Stimulated activated CD4-positive, alpha-beta T cell treated with anti-CD3 and anti-CD28 coated beads, TNF-alpha, amount 100 ng/mL, for 48 hours (primary cell): Measurements from ENCODE around the gene RGSL1.

ENCODE experiments used
- DNase-seq, 3 donors: peaks; one replicate each; pipeline ENCODE4 v3.0.0-alpha.2; 2020; ENCODE audit warnings: low read depth in 3 of 3

The RGSL1 gene

DNA sequence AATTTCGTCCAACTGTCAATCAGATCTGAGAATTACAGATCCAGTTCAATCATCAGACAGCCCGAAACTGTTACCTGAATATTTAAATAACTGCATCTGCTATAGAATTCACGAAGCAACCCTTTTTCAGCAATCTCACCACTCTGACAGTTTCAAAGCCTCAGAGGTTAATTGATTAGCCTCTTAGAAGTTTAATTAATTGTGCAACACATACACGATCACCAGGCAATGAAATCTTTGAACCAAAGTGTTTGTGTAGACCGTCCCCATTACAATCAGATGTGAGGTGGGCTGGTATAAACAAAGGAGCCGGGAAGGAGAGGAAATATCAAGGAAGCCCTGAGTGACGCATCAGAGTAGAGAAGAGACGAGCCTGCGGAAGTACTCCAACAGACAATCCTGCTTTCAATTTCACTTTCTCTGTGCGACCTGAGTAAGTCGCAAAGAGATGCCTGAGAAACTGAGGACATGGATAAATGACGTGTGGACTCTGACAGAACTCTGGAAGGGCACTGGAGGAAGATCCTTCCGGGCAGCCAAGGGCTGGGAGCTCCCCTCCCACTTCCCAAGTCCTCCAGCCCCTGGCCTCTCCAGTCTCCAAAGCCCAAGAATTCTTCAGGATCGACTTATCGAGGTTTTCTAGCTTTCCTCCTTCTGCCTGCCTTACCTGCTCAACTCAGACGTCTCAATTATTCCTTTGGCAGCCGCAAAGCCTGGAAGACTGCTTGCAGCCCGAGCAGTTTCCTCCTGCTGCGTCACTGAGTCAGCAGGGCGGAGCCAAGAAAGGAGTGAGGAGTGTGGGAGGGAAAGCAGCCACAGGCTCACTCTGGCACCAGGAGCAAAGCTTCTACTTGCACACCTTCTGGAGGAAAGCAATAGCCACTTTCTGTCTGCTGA, 138.8 kb downstream of the RGSL1 start, which contains the start of gene RNASEL:
Gene RNASEL (minus strand): TSS at position 757 of the 897 bp plus-strand sequence. CDS start 2,450 bp downstream, outside the sequence.
- no peak for DNase-seq

DNA sequence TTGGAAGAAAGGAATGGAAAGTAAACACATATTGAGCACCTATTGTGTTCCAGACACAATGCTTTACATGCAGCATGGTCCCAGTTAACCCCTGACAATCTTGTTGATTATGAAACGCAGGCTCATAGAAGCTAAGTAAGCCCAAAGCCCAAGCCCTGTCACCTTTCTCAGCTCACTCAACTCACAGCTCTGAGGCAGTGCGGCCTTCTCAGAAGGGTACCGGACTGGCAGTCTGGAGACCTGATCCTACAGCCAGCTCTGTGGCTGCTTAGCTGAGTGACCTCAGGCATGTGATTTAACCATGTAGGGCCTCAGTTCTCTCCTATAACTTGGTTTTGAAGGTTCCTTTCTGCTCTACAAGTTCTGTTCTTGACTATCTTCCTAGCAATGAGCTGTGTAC, 139.6 kb downstream of the RGSL1 start:
- DNase-seq = no peak

DNA sequence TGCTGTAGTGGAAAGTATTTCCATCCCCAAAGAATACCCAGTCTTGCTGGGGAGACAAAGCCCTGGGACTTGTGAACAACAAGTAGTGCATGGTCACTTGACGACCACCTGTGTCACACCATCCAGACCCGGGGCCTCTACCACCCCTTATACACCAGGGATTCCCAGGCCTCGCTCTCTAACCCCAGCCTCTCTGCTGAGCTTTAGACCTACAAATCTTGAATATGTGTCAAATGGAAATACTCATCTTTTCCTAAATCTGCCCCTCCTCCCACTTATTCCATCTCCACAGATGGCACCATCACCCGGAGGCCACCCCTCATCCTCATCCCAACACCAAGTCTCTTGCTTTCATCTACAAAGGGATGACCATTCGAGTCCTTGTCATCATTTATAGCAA, 140.0 kb downstream of the RGSL1 start:
- DNase-seq = no peak

DNA sequence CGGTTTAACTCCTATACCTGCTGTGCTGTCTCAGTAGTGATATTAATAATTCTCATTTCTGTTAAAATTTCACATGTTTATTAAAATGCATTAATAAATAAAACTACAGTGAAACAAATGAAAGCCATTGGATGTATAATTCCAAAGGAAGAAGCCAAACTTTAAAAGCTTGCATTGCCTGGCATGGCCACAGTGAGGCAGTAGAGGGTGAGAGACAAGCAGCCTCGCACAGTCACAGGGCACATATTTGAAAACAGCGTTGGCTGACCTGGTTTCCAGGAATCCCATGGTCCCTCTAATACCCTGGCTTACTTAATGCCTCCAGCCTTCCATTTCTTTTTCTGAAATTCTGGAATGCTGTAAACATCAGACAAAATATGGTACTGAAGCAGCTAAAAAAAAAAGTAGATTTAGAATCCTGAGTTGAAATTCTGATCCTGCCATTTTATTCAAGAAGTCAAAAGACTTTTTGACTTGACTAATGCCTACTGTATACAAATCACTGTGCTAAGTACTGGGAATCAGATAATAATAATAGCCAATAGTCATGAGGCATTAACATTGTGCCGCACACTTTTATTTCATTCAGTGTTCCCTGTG, 145.8 kb downstream of the RGSL1 start:
- DNase-seq = peak in 2 of 3 donors; percentile 52 to 58

DNA sequence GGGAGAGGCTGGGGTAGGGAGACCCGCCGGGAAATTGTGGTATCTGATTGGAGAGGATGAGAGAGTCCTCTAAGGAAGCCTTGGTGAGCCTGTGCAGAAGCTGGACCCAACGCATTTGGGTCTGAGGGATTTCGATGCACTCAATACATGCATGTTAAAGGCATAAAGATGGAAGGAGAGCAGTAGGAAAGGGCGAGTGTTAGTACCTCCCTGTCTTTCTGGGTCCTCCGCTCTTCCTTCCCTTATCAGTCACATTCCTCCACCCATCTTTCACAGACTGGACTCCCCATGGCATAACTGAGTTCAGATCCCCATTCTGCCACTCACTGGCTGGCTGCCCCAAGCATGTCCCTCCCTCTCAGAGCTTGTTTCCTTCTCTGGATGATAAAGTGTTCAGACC, 147.0 kb downstream of the RGSL1 start:
- DNase-seq = no peak

DNA sequence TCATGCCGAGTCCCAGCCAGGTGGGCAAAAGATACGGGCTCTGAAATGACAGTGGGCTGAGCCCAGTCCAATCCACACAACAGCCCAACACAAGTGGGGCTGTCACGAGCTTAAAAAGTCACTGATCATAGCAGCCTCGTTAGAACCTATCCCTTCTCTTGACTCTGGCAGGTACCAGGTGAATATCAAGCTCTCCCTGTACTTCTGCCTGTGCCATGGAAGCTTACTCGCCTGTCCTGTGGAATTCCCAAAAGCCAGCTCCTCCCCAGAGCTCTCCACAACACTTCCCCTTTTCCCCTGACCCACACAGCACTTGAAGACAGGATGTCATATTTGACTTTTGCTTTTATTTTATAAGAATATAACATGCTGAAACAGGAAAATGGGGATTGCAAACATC, 148.3 kb downstream of the RGSL1 start:
- DNase-seq = no peak

DNA sequence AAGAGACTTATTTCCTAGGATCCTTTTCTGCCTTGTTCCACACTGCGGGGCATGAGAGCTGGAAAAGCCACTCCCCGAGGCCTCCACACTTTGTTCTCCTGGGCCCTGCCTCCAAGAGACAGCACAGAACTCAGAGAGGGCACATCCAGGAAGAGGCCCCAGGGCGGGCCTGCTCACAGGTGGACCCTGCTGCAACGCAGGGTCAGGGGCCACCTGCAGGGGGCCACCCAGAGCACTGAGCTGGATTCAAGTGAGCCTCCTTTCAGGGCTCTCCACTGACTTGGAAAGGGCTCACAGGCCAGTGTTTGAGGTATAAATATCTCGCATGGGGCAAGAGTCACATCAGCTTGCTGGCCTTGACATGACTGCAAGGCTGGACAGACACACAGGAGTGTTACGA, 149.4 kb downstream of the RGSL1 start:
- DNase-seq = no peak

DNA sequence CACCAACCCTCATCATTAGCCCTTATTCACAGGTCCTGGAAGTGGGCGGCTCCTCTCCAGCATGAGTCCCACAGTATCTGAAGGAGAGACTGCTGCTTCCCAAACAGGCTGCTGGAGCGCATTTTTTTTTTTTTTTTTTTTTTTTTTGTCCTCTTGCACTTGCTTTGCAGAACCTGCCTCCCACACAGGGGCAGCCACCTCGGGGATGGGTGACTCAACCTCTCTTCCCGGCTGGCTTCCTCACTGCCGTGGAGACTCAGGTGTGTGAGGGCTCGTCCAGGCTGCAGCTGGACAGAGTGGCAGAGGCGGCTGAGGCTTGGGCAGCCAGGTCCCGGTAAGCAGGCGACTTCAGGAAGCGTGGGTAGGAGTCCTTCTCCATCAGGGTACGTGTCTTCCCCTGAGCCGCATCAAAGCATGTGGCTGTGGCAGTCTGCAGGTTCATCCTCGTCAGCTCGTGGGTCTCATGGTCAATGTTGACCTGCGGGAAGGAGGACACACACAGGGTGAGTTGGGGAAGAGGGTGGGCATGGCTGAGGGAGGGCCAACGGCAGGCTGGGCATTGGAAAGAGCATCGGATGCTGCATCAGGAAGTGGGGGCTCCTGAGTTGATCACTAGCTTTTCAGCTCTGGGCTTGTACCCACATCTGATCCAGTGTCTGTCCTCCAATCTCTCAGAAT, 150.2 kb downstream of the RGSL1 start:
- no peak for DNase-seq

DNA sequence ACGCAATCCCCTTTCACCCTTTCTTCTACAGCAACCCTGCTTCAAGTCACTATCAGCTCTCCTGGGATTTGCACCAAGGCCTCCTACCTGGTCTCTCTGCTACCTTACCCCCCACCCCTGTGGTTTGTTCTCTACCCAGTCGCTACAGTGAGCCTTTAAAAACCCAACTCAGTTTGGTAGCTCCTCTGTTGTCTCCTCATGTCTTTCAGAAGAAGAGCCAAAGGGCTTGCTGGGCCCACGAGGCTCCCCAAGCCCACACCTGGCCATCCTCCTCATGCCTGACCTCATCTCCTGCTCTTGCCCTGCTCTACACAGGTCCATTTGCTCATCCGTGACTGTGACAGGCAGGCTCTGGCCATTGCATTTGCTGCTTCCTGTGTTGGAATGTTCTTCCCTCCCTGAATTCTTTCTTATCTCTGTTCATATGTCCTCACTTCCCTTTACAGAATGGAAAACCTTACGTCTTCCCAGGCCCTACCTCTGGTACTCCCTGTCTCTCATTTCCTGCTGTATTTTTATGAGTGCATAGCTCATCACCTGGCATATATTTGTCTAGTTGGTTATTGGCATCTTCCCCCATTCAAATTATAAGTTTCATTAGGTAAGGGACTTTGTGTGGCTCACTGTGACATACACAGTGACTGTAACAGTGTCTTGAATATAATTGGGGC, 150.9 kb downstream of the RGSL1 start:
- DNase-seq = no peak

DNA sequence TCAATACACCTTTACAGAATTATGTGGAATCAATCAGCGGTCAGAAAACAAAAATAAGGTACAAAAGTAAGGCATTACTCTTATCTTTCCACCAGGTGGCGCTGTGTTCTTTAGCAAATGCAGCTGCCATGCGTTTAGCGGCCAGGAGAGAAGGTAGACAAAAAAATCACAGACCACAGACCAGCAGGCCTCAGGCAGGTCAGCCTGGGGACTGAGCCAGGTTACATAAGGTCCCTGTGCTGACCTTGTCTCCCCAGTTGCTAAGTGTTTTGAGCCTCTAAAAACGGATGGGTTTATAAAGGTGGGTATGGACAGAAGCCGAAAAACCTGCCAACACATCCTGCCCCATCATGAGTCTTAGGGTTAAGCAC, 151.5 kb downstream of the RGSL1 start:
- DNase-seq = peak in 2 of 3 donors; percentile 41 to 76

DNA sequence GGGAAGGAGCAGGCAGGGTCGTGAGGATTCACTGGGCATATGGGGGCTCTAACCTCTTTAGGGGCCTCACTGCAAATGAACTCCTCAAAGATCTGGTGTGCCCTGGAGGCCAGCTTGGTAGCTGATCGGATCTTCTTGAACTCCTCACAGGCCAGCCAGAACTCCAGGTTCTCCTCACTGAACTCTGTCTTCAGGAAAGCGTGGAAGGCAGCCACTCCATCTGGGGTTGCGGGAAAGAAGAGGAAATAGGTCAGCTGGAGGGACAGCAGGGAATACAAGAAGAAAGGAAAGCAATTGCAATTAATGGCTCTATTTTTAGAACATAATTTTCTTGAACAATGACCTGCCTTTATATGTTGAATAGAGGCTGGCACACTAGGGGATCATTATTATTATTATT, 152.0 kb downstream of the RGSL1 start:
- DNase-seq = no peak

DNA sequence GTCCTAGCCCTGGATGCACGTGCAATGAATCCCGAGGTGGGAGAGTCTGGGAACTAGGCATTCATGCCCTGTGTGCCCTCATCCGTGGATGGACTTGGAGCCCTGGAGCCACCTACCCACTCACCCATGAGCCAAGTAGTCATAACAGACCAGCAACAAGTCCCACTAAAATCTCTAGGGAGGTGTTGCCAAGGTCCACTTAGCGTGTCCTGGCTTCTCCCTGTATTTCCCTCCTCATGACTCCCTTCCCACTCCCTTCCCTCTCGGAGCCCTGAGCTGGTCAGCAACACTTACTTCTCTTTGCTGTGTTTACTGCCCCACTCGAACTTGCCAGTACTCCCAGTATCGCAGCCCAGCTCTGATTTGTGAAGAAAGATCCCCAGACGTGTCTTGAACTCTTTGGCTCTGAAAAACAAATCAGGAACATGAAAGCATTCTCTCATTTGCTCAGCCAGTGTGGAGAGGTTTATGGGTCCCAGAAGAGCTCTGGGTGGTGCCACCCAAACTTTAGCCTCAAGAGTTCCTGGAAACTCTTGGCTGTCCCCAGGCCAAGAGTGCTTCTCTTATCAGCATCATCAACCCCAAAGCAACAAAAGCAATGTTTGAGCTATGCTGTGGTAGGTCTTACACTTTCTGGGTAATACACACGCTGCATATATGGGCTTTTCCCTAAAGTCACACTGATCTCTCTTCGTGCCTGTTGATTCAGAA, 153.1 kb downstream of the RGSL1 start:
- no peak for DNase-seq

DNA sequence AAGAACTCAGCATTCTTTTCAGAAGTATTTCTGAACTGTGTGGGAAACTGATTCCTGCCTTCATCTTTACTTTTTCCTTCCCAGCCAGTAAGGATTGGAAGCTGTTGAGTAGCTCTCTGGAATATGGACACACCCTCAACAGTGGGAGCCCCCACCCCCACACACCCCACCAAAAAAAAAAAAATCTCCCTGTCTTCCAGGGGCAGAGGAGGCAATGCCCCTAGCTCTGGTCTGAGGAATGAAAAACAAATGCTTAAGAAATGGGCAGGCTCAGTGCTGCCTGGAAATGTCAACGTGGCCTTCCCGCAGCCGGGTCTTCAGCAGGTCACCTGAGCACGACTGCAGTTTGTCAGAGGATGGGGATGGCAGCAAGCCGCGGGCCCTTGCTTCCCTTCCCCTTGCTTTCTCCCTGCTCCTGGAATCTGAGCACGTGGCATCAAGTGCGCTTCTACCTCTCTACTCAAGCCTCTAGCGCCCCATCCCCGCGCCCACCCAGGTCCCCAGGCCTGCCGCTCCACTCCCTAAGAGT, 153.8 kb downstream of the RGSL1 start:
- DNase-seq = no peak

DNA sequence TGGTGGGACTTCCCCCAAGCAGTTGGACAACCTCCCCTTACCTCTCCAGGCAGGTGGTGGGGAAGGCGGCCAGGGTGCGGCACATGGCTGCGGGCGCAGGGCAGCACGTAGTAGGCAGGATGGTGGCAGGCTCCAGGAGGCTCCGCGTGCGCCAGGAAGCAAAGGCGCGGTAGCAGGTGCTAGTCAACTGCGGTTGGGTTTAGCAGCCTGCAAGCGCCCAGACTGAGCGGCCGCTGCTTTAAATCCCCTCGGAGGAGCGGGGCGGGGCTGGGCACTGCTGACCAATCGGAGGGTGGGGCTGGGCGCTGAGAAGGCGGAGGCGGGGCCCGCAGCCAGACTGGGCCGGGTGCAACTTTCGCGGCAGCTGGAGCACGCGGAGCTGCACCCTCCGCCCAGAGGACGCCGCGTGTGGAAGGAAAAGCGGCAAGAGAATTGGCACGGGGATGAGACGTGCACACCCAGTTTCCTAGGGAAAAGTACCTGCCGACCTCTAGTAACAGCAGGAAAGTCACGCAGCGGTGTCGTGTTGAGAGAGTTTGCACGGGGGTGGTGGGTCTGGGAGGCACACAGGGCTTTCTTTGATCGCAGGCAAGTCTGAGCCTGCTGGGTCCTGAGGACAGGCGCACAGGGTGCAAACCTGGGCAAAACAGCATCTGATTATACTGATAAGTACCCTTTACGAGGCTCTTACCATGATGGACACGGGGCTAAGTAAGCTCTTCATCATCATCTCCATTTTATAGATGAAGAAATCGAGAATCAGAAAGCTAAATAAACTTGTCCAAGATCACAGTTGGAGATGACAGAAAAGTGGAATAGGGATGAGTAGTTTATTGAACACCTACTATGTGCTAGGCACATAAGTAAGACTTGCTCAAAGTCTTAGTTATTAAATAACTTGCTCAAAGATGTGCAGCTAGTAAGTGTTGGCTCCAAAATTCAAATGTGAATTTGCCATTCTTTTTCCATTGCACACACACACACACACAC, 154.5 kb downstream of the RGSL1 start, which contains the start of gene RGS16:
Gene RGS16 (minus strand): TSS at position 215 of the 990 bp plus-strand sequence. CDS start 130 bp downstream, at position 85.
- peak; percentile 90 to 95 (median 92) for DNase-seq

DNA sequence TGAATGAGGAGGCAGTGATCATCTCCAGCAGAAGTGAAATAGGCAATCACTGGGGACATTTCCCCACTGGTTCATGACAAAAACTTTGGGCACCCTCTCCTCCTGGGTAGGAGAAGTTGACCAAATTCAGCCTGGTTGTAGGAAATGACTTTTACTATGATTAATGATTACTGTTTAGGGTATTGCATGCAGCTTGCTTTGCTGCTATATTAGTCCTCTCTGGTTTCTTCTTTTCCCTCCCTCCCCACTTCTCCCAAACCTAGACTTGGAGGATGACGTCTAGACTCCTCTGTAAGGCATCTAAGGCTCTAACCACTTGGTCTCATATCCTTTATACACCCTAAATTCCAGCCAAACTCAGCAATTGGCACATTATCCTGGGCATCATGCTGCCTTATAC, 157.6 kb downstream of the RGSL1 start:
- no peak for DNase-seq

DNA sequence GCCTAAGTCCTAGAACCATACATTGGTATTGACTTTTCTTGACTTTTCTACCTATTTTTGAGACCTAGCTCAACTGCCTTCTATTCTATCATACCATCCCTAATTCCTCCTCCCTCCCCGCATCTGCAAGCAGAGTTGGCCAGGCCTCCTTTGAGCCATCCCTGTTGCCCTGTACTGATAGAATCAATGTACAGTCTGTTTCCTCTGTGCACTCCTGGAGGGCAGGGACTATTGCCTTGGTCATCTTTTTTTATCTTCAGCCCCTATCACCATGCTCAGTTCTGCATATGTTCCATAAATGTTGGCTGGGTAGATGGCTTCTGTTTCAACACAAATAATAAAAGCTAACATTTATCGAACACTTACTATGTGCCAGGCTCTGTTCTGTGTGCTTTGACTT, 158.3 kb downstream of the RGSL1 start:
- no peak for DNase-seq

DNA sequence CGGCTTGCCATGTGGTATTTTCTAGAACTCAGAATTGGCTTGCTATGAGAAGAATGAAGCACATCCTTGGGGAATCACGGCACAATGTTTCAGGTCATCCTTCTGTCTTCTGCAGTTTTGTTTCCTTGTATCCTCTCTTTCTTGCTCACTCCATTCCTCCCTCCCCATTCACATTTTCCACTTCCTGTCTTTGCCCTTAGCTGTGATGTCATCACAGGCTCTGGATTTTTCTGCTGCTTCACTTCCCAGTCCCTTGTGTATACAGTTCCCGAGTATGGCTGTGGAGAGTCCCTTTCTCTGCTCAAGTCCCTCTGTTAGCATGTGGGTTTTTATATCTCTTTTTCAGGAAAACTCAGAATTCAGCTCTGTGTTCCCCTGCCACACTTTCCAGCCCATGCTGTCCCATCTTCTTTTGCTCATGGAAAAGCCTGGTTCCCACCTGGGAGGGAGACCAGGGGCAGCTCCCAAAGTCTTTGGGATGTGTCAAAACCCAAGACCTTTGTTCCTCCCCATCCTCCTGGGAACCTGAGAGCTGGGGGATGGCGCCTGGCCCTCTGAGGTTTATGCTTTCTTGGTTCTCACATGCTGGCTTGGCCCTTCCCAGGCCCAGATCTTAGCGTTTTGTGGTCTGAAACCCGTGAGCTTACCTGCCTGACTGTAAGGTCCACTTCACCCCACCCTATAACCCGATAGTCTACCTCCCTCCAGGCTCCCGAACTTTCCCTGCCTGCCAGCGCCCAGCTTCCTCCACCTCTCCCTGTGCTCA, 159.1 kb downstream of the RGSL1 start:
- DNase-seq = no peak
